GF-D8 (cell line): Measurements from ENCODE around the gene NUDT14.

Source experiments
- DNase-seq: peaks from one replicate; lab custom pipeline; 2025; lab: John Stamatoyannopoulos, UW

NUDT14 gene

GRCh38 chr14:105158794-105159193 is 22.3 kb downstream of the NUDT14 start:
- DNase-seq: no peak

GRCh38 chr14:105157872-105158271 is 23.2 kb downstream of the NUDT14 start:
- no peak for DNase-seq

GRCh38 chr14:105156414-105157375 is 24.4 kb downstream of the NUDT14 start:
- no peak for DNase-seq

GRCh38 chr14:105155681-105156413 is 25.3 kb downstream of the NUDT14 start:
- DNase-seq: no peak

- no peak for DNase-seq
Measured at GRCh38 chr14:105155071-105155651, 26.0 kb downstream of the NUDT14 start.

GRCh38 chr14:105154476-105154871 is 26.6 kb downstream of the NUDT14 start:
- no peak for DNase-seq

GRCh38 chr14:105153739-105154475 is 27.2 kb downstream of the NUDT14 start:
- DNase-seq: no peak

GRCh38 chr14:105153331-105153731 is 27.8 kb downstream of the NUDT14 start:
- no peak for DNase-seq

GRCh38 chr14:105152794-105153241 is 28.3 kb downstream of the NUDT14 start:
- no peak for DNase-seq

GRCh38 chr14:105151838-105152793 is 29.0 kb downstream of the NUDT14 start:
- DNase-seq: no peak

GRCh38 chr14:105151084-105151837 is 29.9 kb downstream of the NUDT14 start:
- DNase-seq: no peak

- no peak for DNase-seq
Measured at GRCh38 chr14:105150368-105151083, 30.6 kb downstream of the NUDT14 start.

- no peak for DNase-seq
Measured at GRCh38 chr14:105150026-105150367, 31.1 kb downstream of the NUDT14 start.

- no peak for DNase-seq
Measured at GRCh38 chr14:105149146-105149781, 31.8 kb downstream of the NUDT14 start.

- DNase-seq: no peak
Measured at GRCh38 chr14:105148604-105149145, 32.4 kb downstream of the NUDT14 start.

GRCh38 chr14:105147671-105148603 is 33.2 kb downstream of the NUDT14 start:
- DNase-seq: no peak

GRCh38 chr14:105146976-105147635 is 34.0 kb downstream of the NUDT14 start:
- no peak for DNase-seq
